Neural cell (in vitro differentiated cells): ENCODE data around the gene ZNF610. TPM values are rescaled to one million over a fixed set of nuclear protein-coding genes. Genes with fewer than 3 reads are reported as not detected.

ENCODE experiments used
- H2AFZ ChIP-seq: fragments of 200-600, 300-800 bp; sonication (generic), shearing (Covaris generic); 2 replicates; pipeline ENCODE4 v1.6.0; 2014; ENCODE audit warnings: low read depth, mild to moderate bottlenecking, antibody characterized with exemption, low read length, moderate library complexity
- H3F3A ChIP-seq: fragments of 200-600 bp; shearing (Covaris generic); 2 replicates; pipeline ENCODE4 v1.6.1; 2016; ENCODE audit warnings: mild to moderate bottlenecking, moderate library complexity, mixed read lengths, antibody characterized with exemption, low read length; ENCODE audit not compliant: insufficient read depth, poor library complexity, severe bottlenecking
- H3K27ac ChIP-seq: fragments of 200-600, 300-800 bp; sonication (generic), shearing (Covaris generic); 2 replicates; pipeline ENCODE4 v1.5.1; 2014; ENCODE audit warnings: mild to moderate bottlenecking, low read length, moderate library complexity
- H3K27me3 ChIP-seq: fragments of 300-800, 200-600 bp; sonication (generic), shearing (Covaris generic); 2 replicates; pipeline ENCODE4 v1.6.0; 2014; ENCODE audit warnings: mild to moderate bottlenecking, low read depth, low read length, moderate library complexity; ENCODE audit not compliant: insufficient read depth
- H3K36me3 ChIP-seq: fragments of 300-800, 200-600 bp; sonication (generic), shearing (Covaris generic); 2 replicates; pipeline ENCODE4 v1.5.1; 2014; ENCODE audit warnings: mild to moderate bottlenecking, antibody characterized with exemption, low read length, moderate library complexity; ENCODE audit not compliant: insufficient read depth
- H3K4me2 ChIP-seq: fragments of 300-800, 200-600 bp; sonication (generic), shearing (Covaris generic); 2 replicates; pipeline ENCODE4 v1.6.0; 2014; ENCODE audit warnings: mild to moderate bottlenecking, low read length
- H3K4me3 ChIP-seq: fragments of 300-800, 200-600 bp; sonication (generic), shearing (Covaris generic); 2 replicates; pipeline ENCODE4 v1.5.1; 2014; ENCODE audit warnings: mild to moderate bottlenecking, low read length, moderate library complexity
- H3K79me2 ChIP-seq: fragments of 200-600 bp; shearing (Covaris generic); replicated peaks from 2 replicates; pipeline ENCODE4 v1.6.0; 2014; ENCODE audit warnings: mild to moderate bottlenecking, low read length, moderate library complexity; ENCODE audit not compliant: insufficient read depth
- H3K9ac ChIP-seq: fragments of 300-800, 200-600 bp; sonication (generic), shearing (Covaris generic); 2 replicates; pipeline ENCODE4 v1.6.1; 2016; ENCODE audit warnings: mild to moderate bottlenecking, low read length, mixed read lengths
- H3K9me2 ChIP-seq: fragments of 200-600 bp; shearing (Covaris generic); 2 replicates; pipeline ENCODE4 v1.6.1; 2016; ENCODE audit warnings: mild to moderate bottlenecking, low read length, mixed read lengths; ENCODE audit not compliant: insufficient read depth
- H3K9me3 ChIP-seq: fragments of 200-600, 300-800 bp; sonication (generic), shearing (Covaris generic); 2 replicates; pipeline ENCODE4 v1.6.1; 2016; ENCODE audit warnings: mild to moderate bottlenecking, mixed run types, low read length, moderate library complexity, mixed read lengths
- H4K20me1 ChIP-seq: fragments of 200-600 bp; shearing (Covaris generic); 2 replicates; pipeline ENCODE4 v1.6.1; 2016; ENCODE audit warnings: mild to moderate bottlenecking, mixed run types; ENCODE audit not compliant: insufficient read depth
- CTCF ChIP-seq: fragments of 450-650 bp; IDR thresholded peaks from 2 replicates; pipeline ENCODE4 v1.5.1; 2014; ENCODE audit warnings: antibody characterized with exemption, mild to moderate bottlenecking, moderate library complexity; ENCODE audit not compliant: poor library complexity, severe bottlenecking
- EP300 ChIP-seq: fragments of 450-650 bp; conservative IDR thresholded peaks from 2 replicates; pipeline ENCODE4 v1.6.1; 2014; ENCODE audit warnings: antibody characterized with exemption, mild to moderate bottlenecking, moderate library complexity; ENCODE audit not compliant: poor library complexity, severe bottlenecking
- EZH2 ChIP-seq: fragments of 200-600, 300-800 bp; shearing (Covaris generic), sonication (generic); IDR thresholded peaks from 2 replicates; pipeline ENCODE4 v1.6.1; 2014; ENCODE audit warnings: antibody characterized with exemption, low read length, borderline replicate concordance, mild to moderate bottlenecking; ENCODE audit not compliant: insufficient read depth, poor library complexity, severe bottlenecking
- MXI1 ChIP-seq: fragments of 450-650 bp; conservative IDR thresholded peaks from 2 replicates; pipeline ENCODE4 v1.6.1; 2014; ENCODE audit warnings: antibody characterized with exemption, mild to moderate bottlenecking; ENCODE audit not compliant: poor library complexity, severe bottlenecking
- POLR2AphosphoS5 ChIP-seq: IDR thresholded peaks from 2 replicates; pipeline ENCODE4 v1.6.1; 2012
- RAD21 ChIP-seq: fragments of 450-650 bp; conservative IDR thresholded peaks from 2 replicates; pipeline ENCODE4 v1.6.1; 2014; ENCODE audit warnings: antibody characterized with exemption, mild to moderate bottlenecking, moderate library complexity
- REST ChIP-seq: IDR thresholded peaks from 2 replicates; pipeline ENCODE4 v1.6.1; 2012; ENCODE audit warnings: borderline replicate concordance
- SMC3 ChIP-seq: fragments of 450-650 bp; conservative IDR thresholded peaks from 2 replicates; pipeline ENCODE4 v1.6.1; 2014; ENCODE audit warnings: antibody characterized with exemption, mild to moderate bottlenecking, moderate library complexity; ENCODE audit not compliant: poor library complexity
- TAF1 ChIP-seq: IDR thresholded peaks from 2 replicates; pipeline ENCODE4 v1.6.1; 2012; ENCODE audit warnings: low read depth
- polyA plus RNA-seq: library from polyadenylated mRNA; depleted of rRNA; stranded (reverse); fragments of >200 nt; gene quantifications from 2 replicates; pipeline ENCODE4 v1.2.3, GENCODE V29; 2014

Gene ZNF610
- polyA plus RNA-seq, 1 donor from 2014 or later: 28.3 TPM

- no peaks in the 10 kb centered on the region for H3K79me2 ChIP-seq
- H3K4me2 ChIP-seq: peak within 1 kb of the TSS; percentile 58
- peak within 1 kb of the TSS; percentile 85 for H3K9ac ChIP-seq
- H3F3A ChIP-seq: peaks cover 5% of the 10 kb centered on the region
- no peaks in the 10 kb centered on the region for H4K20me1 ChIP-seq
- H3K4me3 ChIP-seq: peak within 1 kb of the TSS; percentile 71
- TF ChIP-seq EP300: peak; percentile 41
- TF ChIP-seq MXI1: peak; percentile 86
- peak; percentile 51 for TF ChIP-seq REST
- TF ChIP-seq POLR2AphosphoS5: peak; percentile 92
- no peak for TF ChIP-seq EZH2
- TF ChIP-seq RAD21: no peak
- TF ChIP-seq SMC3: no peak
- TF ChIP-seq CTCF: peak; percentile 25
- TF ChIP-seq TAF1: no peak
- H3K9me3 ChIP-seq: peaks cover 22% of the 10 kb centered on the region
- peak within 1 kb of the TSS; percentile 69 for H2AFZ ChIP-seq
- H3K9me2 ChIP-seq: no peaks in the 10 kb centered on the region
- peak within 1 kb of the TSS; percentile 92 for H3K27ac ChIP-seq
- no peaks in the 10 kb centered on the region for H3K27me3 ChIP-seq
- H3K36me3 ChIP-seq: peaks cover 24% of the 10 kb centered on the region
Observed at GRCh38 chr19:52369559-52370340, 33.7 kb downstream of the ZNF610 start, which contains the start of gene ZNF880. ZNF880 (plus strand) TSS chr19:52369923; CDS start chr19:52369966, 43 bp downstream.

- Histone ChIP-seq H3K4me2 (peak overlapping the region; percentile 58), H3K4me3 (peak overlapping the region; percentile 71), H2AFZ (peak overlapping the region; percentile 69), H3F3A (peaks cover 5% of the 10 kb centered on the region), H3K9me3 (peaks cover 19% of the 10 kb centered on the region), H3K36me3 (peaks cover 18% of the 10 kb centered on the region), H3K9ac (peak overlapping the region; percentile 85), H3K9me2 (no peaks in the 10 kb centered on the region), H3K27me3 (no peaks in the 10 kb centered on the region), H4K20me1 (no peaks in the 10 kb centered on the region), H3K79me2 (no peaks in the 10 kb centered on the region), H3K27ac (peak overlapping the region; percentile 92)
- TF ChIP-seq POLR2AphosphoS5: no peak
- TF ChIP-seq TAF1: no peak
- no peak for TF ChIP-seq CTCF
- no peak for TF ChIP-seq MXI1
- no peak for TF ChIP-seq EP300
- no peak for TF ChIP-seq SMC3
Observed at GRCh38 chr19:52370341-52370710, 34.3 kb downstream of the ZNF610 start.
